SKM-1 (cell line): Measurements from ENCODE around the gene EPS8.
"Not testable (repeated sequence)": the region's sequence is repeated elsewhere in the genome, so short reads cannot be mapped to it uniquely, and the experiment has no call there.

Source experiments
- DNase-seq: peaks from one replicate; lab custom pipeline; 2025; ENCODE audit not compliant: unreplicated experiment; lab: John Stamatoyannopoulos, UW

The EPS8 gene

DNA sequence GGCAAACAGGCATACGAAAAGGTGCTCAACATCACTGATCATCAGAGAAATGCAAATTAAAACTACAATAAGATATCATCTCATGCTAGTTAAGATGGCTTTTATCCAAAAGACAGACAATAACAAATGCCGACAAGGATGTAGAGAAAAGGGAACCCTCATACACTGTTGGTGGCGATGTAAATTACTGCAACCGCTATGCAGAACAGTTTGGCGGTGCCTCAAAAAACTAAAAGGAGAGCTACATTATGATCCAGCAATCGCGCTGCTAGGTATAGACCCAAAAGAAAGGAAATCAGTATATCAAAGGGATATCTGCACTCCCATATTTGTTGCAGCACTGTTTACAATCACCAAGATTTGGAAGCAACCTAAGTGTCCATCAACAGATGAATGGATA lies 27.0 kb downstream of the EPS8 start:
- not testable (repeated sequence) for DNase-seq

DNA sequence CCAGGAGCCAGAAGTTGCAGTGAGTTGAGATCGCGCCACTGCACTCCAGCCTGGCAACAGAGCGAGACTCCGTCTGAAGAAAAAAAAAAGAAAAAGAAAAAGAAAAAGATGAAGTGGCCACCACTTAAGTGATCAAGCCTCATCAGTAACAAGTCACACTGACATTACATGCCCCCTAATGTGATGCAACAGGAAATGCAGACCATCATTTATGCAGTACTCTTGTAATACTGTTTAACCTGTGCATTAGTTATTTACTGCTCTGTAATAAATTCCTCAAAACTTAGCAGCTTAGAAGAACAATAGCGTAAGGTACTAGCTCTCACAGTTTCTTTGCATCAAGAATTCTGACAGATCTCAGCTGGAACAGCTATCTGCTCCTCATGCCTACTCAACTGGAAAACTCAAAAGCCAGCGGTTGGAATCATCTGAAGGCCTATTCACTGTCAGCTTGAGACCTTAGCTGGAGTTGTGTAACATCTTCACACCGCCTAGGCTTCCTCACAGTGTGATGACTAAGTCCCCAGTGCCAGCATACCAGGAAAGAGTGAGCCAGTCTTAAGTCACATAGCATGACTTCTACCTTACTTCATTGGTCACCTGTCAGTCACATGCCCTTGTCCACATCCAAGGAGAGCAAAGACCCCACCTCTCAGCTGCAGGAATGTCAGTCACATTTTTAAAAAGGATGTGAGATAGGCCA lies 31.5 kb downstream of the EPS8 start:
- peak; percentile 29 for DNase-seq

DNA sequence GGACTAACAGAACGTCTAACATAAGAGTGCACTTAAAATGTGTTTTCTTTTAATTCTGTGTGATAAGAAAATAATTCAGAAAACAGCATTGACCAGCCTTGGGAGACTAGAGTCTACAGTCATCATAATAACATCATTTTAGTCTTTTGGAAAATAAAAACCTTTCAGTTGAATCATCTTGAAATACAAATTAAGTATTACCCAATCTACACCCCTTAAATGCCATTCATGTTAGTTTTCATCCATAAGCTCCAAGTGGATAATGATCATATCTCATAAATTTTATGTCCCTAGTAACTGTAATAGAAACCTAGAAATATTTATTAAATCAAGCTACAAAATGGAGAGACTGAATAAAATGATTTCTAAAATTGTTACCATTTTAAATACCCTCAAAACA lies 32.4 kb downstream of the EPS8 start:
- DNase-seq = no peak

DNA sequence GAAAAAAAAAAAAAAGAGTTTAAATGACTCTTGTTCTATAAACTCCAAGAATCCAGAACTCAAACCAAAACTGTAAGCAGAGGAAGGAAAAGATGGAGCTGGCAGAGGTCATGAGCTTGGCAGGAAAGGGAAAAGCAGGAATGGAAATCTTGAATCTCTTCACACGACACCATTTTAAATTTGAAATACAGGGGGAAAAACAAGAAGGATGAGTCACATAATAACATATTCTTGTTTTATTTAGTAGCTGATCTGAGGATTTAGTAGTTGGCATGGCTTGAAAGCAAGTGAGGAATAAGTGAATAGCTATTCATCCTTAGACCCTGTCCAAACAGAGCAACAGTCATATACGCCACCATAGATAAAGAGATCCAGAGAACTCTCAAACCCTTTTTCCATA lies 35.0 kb downstream of the EPS8 start:
- no peak for DNase-seq

DNA sequence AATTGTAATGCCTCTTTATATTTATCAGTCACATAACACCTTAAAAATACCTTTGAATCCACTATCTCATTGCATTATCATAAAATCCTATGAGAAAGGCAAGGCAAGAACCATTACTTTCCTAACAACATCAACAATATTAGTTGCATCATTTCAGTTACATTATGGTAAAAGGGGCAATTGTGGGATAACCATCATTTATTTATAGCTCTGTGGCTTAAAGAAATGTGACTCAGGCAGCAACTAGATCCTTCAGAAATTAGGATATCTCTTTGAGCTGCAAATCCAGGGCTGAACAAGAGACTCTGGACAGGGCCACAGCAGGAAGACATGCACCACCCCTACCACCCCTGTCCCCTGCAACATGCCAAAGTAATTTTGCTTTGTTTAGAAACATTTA lies 36.4 kb downstream of the EPS8 start:
- no peak for DNase-seq

DNA sequence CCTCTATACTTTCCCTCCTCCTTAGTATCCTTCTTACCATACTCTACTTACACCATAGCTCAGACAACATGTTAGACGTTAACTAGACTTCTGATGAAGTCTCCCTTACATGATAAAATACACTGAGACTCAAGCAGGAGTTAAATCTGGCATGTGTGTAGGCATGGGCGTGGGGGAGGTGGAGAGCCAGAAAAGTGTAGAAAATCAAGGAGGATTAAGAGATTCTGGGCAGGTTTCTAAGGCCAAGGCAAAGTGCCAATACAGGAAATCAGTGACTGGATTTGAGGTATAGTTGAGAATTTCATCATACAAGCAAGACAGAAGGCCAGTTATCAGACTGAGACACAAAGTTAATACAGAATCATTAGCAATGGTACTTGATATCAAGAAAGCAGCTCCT lies 37.4 kb downstream of the EPS8 start:
- DNase-seq = no peak

DNA sequence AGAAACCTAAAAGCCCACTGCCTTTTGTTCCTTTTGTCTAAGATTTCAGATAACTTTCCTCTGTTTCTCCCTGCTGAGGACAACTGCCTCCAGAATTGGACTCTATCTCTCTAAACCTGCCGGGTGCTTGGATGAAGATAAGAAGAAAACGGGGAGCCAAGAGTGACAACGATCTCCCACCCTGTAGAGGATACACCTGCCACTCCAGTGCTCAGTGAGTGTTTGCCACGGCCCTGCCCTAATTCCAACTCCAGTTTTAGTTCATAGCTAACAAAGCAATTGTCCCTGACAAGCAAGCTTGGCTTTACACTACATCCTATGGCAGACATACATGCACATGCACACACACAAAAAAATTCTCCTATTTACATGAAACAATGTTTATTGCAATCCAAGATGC lies 39.3 kb downstream of the EPS8 start:
- DNase-seq = no peak

DNA sequence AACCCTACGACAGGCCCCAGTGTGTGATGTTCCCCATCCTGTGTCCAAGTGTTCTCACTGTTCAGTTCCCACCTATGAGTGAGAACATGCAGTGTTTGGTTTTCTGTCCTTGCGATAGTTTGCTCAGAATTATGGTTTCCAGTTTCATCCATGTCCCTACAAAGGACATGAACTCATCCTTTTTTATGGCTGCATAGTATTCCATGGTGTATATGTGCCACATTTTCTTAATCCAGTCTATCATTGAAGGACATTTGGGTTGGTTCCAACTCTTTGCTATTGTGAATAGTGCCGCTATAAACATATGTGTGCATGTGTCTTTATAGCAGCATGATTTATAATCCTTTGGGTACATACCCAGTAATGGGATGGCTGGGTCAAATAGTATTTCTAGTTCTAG lies 47.3 kb downstream of the EPS8 start:
- DNase-seq = not testable (repeated sequence)

DNA sequence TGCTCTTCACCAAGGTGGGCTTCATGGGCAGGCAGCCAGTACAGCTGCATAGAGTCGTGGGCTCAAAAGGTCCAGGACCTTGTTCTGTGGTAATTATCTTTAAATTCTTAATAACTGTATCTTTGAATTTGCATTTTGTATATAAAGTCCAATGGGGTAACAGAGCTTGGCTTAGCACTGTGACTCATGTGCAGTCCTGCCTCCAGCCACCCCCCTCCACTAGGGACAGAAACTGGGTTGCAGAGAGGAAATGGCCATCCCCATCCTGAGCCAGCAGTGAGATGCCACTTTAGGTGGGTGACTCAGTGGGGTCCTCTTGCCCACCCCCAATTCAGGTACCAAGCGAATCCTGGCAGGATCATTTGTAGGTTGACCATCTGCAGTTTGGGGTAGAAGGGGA lies 48.1 kb downstream of the EPS8 start:
- no peak for DNase-seq

DNA sequence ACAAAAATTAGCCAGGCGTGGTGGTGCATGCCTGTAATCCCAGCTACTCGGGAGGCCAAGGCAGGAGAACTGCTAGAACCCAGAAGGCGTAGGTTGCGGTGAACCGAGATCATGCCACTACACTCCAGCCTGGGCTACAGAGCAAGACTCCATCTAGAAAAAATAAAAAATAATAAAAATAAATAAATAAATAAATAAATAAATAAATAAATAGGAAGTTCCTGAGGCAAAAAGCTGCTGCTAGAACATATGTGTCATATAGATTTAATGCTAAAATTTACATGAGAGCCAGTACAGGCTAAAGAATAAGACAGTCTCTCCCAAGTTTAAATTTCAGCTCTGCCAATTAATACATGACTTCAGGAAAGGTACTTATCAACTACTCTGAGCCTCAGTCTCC lies 48.8 kb downstream of the EPS8 start:
- DNase-seq = not testable (repeated sequence)

DNA sequence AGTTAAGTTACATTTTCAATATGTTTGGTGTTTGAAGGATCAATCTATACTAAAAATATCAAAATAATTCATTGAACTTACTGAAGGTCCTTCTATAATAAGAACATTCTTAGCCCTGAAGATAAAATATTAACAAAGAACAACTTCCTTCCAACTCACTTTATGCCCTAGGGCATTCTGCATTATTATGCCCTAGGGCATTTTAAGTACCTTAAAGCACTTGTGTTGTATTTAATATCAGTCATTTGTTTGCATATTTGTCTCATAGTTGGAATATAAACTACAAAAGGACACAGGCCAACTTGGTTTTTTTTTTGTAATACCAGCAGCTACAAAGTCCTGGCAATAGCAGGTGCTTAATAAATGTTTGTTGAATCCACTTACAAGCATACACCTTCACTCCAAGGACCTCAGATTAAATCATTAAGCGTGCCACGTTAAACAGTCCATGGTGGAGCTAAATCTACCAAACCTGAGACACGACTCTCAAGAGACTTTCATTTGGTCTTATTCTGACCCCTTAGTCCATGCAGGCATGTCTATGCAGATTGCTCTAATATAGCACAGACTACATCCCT lies 50.7 kb downstream of the EPS8 start:
- no peak for DNase-seq

DNA sequence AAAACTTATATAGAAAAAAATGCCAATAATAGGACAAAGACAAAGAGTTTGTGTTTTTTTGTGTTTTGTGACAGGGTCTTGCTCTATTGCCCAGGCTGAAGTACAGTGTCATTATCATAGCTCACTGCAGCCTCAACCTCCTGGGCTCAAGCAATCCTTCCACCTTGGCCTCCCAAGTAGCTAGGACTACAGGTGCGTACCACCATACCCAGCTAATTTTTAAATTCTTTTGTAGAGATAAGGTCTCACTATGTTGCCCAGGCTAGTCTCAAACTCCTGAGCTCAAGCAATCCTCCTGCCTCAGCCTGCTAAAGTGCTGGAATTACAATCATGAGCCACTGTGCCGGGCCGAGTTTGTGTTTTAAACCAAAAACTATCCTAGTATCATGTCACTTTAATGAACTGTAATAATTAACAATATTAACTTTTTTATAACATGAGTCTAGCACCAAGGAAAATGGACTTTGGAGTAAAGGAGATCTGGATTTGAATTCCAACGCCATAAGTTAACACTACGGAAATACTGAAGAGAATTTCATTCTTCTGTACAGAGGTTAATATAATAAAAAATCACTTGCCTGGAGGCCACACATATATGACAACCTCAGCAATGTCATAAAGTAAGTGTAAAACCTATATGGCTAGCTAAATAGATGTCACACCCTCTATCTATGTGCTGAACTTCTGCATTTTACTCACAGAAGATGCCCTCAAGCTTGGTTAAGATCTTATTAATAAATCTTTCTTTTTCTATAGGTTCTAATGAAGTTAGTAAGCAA lies 53.2 kb downstream of the EPS8 start:
- DNase-seq = no peak

DNA sequence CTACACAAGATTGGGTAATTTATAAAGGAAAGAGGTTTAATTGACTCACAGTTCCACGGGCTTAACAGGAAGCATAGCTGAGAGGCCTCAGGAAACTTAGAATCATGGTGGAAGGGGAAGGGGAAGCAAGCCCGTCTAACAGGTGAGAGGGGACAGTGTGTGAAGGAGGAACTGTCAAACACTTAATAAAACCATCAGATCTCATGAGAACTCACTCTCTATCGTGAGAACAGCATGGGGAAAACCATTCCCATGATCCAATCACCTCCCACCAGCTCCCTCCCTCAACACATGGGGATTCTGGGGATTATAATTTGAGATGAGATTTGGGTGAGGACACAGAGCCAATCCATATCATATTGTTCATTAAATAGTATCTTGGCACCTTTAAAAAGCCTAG lies 56.1 kb downstream of the EPS8 start:
- no peak for DNase-seq

DNA sequence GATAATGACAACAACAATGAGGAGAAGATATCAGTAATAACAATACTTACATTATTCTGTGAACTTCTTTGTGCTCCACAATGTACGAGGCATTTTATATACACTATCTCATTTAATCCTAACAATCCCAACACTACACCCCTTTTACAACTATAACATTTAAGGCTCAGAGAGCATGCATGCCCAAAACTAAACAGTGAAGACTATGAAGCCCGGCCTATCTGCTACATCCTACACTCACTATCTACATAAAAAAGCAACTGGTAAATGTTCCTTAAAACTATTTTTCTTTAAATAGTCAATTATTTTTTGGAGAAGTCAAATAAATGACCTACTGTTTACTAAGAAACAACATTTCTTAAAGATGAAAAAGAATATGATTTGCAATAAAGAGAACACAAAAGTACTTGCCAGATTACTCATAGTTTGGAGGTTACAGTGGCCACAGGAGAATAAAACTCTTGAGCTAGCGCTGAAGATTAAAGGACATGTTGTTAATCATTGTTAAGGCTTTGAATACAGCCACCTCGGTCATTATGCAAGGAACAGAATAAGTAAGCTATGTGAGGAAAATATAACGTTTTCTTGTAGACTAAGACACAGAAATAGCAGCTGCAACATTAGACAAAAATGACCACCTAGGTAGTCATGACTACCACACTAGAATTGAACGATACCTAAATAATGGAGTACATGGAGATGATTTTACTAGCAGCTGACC lies 56.7 kb downstream of the EPS8 start:
- no peak for DNase-seq

DNA sequence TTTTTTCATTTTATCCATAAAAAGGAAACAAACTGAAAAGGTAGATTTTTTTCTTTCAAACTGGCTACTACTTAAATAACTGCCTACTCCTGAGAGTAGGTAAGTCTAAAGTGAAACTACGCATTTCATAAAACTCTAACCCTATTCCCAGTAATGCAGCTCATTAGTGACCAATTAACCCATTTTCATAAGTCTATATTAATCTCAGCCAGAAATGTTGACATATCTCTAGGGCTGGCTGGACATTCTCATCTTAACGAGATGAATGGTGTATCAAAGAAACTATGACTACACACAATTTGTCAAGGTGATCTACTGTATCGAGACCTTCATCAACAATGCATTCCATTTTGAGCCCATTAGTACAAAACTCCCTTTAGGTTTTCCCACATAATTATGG lies 57.2 kb downstream of the EPS8 start:
- DNase-seq = no peak

DNA sequence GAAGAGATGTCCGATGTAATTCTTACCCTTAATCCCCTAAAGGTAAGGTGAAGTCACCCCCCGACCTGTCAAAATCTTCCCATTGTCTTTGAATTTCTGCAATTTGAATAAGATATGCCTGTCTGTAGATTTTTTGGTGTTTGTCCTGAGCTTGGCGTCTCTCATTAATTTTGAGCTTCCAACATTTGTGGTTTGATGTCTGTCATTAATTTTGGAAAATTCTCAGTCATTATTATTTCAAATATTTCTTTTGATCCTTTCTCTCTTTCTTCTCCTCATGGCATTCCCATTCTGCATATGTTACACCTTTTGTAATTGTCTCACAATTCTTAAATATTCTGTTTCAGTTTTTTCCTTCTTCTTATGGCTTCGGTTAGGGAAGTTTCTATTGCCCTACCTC lies 60.1 kb downstream of the EPS8 start:
- DNase-seq = no peak

DNA sequence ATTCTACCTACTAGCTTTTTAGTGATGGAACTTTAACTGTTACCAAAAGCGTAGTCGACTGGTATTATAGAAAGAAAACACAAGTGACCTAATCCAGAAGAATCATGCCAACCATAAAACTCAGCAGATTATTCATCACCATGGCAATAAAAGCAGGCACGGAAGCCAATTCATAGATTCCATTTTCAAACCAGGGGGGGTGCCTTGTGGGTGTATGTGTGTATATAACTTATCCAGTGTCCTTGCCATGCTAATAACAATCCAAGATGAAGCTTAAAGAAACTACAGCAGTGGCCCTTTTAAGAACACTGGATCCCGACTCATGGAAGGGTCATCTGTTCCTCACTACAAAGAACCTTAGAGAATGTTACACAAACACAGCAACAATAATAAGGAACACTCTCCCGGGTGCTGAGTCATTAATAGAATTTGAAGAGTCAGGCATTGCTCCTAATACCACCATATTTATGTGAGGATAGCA lies 61.0 kb downstream of the EPS8 start:
- DNase-seq = no peak

DNA sequence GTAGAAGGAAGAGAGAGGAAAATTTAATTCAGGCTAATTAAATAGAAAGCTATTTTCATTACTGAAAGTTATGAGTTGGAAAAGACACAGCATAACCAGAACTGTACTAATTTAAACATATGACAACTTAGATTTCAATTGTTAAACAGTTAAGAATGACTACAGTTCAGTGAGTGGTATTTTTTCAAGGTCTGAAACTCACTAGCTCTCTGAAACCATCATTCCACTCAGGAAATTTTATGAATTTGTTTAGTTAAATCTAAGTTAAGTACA lies 62.4 kb downstream of the EPS8 start:
- no peak for DNase-seq

DNA sequence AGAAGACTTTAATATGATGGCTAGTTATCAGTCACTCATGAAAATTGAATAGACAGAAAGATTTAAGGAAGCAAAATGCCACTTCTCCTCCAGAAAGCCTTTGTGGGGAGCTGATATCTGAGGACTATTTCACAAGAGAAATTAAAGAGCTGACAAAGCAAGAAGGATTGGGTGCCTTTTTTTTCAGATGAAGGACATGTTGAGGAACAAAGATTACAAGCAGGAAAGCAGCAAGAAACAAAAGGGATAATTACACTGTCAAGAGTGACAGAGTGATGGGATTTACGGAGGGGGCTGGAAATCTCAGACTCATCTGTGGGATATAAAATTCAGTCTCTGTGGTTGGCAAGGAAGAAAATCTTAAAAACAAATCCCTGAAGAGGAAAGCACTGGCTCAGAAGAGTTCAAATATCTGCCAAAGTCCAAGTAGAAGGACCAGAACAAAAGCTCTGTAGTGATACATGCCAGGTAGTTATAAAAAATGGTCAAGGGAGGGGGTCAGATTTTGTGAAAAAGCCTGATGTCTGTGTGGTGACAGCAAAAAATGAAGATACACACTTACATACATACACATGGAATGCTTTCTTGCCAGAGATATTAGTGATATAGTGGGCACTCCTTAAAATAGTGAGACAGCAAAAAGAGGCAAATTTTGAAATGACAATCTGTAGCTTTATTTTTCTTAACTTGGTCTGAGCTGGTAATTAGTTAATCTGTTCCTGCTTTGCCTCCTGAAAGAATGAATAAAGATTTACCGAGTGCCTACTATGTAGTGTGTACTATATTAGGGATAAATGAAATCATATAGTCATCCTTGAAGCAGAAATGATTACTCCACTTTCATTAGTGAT lies 62.9 kb downstream of the EPS8 start:
- DNase-seq = no peak

DNA sequence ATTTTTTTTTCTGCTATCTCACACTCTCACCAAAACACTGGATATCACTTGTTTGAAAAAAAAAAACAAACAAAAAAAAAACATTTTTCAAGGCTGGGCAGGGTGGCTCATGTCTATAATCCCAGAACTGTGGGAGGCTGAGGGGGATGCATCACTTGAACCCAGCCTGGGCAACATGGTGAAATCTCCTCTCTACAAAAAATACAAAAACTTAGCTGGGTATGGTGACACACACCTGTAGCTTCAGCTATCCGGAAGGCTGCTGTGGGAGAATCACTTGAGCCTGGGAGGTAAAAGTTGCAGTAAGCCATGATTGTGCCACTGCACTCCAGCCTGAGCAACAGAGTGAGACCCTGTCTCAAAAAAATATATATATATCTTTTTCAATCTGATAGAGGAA lies 66.2 kb downstream of the EPS8 start:
- no peak for DNase-seq
